GM13976 (cell line): ENCODE results near the gene MCAM.

Experiments used
- DNase-seq: peaks from one replicate; pipeline ENCODE4 v3.0.0; 2012; ENCODE audit warnings: low spot score
- in situ Hi-C: fragments of 300-500 bp; cut with MboI; formaldehyde crosslinking; loops from one replicate; pipeline ENCODE4 v1.12.0; 2022; ENCODE audit warnings: low sequenced_read_pairs, mixed read lengths, inconsistent platforms; ENCODE audit not compliant: unreplicated experiment
- TF ChIP-seq, protein P1 (sequence below): IDR thresholded peaks from 2 replicates; pipeline ENCODE4 v1.5.1; 2012; ENCODE audit warnings: borderline replicate concordance, mild to moderate bottlenecking; ENCODE audit not compliant: insufficient read depth; ENCODE audit errors: extremely low read depth, missing control alignments, control extremely low read depth

Gene MCAM

DNA sequence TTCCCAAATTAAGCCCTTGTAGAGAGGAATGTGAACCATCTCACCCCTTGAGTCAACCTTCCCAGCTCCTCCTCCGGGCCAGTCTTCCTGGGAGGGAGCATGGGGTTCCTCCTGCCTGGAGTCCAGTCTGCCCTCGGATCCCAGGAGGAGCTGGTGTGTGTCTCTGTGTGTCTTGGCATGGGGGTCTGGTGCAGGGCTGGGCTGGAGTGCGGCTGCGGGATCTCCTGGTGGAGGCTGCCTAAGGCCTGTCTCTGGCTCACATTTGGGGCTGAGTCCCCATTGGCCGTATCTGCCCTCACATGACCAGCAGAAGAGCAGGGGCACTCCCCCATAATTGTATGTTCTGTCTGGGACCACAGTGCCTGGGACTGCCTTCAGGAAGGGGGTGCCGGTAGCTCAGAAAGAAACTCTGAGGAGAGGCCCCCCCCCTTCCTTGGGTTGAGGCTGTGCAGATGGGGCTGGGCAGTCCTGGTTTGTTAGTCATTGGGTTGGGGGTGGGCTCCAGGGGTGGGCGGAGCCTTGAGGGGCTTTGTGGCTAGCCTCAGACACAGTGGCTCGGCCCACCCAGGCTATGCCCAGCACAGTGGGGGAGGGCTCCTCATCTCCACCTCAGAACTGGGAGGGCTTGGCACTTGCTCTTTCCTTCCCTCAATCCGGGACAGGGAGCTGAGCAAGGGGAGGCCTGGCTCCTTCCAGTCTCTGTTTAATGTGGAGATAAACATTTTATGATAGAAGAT is 20.8 kb upstream of the MCAM start:
- TF ChIP-seq, protein P1, sequence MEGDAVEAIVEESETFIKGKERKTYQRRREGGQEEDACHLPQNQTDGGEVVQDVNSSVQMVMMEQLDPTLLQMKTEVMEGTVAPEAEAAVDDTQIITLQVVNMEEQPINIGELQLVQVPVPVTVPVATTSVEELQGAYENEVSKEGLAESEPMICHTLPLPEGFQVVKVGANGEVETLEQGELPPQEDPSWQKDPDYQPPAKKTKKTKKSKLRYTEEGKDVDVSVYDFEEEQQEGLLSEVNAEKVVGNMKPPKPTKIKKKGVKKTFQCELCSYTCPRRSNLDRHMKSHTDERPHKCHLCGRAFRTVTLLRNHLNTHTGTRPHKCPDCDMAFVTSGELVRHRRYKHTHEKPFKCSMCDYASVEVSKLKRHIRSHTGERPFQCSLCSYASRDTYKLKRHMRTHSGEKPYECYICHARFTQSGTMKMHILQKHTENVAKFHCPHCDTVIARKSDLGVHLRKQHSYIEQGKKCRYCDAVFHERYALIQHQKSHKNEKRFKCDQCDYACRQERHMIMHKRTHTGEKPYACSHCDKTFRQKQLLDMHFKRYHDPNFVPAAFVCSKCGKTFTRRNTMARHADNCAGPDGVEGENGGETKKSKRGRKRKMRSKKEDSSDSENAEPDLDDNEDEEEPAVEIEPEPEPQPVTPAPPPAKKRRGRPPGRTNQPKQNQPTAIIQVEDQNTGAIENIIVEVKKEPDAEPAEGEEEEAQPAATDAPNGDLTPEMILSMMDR: no peak
- no peak for DNase-seq
- in situ Hi-C loops: no loop called here

- no peak for DNase-seq
- in situ Hi-C loops: no loop called here
- TF ChIP-seq, protein P1: no peak
Measured at GRCh38 chr11:119336744-119337469, 20.0 kb upstream of the MCAM start.

DNA sequence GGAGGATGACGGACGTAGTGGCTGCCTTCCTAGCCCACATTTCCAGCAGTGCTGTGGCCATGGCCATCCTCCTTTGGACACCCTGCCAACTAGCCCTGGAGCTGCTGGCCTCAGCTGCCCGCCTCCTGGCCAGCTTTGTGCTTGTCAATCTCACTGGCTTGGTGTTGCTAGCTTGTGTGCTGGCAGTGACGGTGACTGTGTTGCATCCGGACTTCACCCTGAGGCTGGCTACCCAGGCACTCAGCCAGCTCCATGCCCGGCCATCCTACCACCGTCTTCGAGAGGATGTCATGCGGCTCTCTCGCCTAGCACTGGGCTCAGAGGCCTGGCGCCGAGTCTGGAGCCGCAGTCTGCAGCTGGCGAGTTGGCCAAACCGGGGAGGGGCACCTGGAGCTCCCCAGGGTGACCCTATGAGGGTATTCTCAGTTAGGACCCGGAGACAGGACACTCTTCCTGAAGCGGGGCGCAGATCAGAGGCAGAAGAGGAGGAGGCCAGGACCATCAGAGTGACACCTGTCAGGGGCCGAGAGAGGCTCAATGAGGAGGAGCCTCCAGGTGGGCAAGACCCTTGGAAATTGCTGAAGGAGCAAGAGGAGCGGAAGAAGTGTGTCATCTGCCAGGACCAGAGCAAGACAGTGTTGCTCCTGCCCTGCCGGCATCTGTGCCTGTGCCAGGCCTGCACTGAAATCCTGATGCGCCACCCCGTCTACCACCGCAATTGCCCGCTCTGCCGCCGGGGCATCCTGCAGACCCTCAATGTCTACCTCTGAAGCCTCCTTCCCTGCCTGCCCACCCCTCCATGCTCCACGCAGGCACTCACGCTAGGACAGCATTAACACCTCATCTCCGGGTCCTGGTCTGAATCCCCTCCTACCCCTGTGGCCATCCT is 19.0 kb upstream of the MCAM start:
- in situ Hi-C loops: no loop called here
- TF ChIP-seq, protein P1: no peak
- DNase-seq: no peak

DNA sequence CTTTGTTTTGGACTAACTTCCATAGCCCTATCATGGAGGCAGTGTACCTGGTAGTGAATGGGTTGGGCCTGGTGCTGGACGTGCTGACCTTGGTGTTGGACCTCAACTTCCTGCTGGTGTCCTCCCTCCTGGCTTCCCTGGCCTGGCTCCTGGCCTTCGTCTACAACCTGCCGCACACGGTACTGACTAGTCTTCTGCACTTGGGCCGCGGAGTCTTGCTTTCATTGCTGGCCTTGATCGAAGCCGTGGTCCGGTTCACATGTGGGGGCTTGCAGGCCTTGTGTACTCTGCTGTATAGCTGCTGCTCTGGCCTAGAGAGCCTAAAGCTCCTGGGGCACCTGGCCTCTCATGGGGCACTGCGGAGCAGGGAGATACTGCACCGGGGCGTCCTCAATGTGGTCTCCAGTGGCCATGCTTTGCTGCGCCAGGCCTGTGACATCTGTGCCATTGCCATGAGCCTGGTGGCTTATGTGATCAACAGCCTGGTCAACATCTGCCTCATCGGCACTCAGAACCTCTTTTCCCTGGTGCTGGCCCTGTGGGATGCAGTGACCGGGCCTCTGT is 18.2 kb upstream of the MCAM start:
- no peak for DNase-seq
- in situ Hi-C loops: no loop called here
- TF ChIP-seq, protein P1: no peak

- TF ChIP-seq, protein P1: no peak
- in situ Hi-C loops: no loop called here
- peak; percentile 99 for DNase-seq
Measured at GRCh38 chr11:119334174-119334930, 17.4 kb upstream of the MCAM start, which contains the start of gene RNF26. TSS of gene RNF26 (plus strand) at chr11:119334527. CDS start at chr11:119335123, 596 bp downstream.
